ENCODE measurements around the gene GRWD1.

GRWD1 gene

DNA sequence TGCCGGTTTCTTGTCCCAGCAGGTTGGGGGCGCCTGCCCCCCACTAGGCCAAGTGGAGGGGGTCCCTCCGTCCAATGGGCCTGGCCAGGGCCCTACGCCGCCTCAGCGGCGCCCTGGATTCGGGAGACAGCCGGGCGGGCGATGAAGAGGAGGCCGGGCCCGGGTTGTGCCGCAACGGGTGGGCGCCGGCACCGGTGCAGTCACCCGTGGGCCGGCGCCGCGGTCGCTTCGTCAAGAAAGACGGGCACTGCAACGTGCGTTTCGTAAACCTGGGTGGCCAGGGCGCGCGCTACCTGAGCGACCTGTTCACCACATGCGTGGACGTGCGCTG, 15.8 kb downstream of the GRWD1 start:
- no peak for DNase-seq

DNA sequence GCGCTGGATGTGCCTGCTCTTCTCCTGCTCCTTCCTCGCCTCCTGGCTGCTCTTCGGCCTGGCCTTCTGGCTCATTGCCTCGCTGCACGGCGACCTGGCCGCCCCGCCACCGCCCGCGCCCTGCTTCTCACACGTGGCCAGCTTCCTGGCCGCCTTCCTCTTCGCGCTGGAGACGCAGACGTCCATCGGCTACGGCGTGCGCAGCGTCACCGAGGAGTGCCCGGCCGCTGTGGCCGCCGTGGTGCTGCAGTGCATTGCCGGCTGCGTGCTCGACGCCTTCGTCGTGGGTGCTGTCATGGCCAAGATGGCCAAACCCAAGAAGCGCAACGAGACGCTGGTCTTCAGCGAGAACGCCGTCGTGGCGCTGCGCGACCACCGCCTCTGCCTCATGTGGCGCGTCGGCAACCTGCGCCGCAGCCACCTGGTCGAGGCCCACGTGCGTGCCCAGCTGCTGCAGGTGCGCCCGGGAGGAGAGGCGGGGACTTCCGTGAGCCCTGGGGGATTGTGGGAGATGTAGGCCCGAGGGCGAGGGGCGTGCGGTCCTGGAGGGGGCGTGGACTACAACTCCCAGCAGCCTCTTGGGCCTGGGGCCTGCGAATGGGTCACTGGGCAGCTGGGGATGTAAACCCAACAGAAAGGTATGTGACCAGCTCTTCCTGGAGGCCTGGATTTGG, 16.3 kb downstream of the GRWD1 start:
- peak in 1 of 2 experiments; percentile 23 for DNase-seq

DNA sequence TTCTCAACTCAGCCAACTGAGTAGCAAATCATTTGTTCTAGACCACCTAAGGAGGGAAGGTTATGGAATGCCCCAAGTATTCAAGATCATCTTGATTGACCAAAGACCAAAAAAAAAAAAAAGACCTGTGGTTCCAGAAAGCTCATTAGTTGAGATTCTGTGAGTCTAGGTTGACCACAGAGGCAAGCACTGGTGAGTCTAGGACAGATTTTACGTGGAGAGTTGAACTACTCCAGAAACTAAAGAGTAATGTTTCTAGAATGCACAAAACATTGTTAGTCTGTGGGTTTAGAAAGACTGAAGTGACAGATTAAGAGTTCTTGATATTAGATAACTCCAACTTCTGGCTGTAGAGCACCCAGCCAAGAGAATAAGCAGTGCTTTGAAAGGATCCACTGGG, 19.4 kb downstream of the GRWD1 start:
- DNase-seq, result no peak

DNA sequence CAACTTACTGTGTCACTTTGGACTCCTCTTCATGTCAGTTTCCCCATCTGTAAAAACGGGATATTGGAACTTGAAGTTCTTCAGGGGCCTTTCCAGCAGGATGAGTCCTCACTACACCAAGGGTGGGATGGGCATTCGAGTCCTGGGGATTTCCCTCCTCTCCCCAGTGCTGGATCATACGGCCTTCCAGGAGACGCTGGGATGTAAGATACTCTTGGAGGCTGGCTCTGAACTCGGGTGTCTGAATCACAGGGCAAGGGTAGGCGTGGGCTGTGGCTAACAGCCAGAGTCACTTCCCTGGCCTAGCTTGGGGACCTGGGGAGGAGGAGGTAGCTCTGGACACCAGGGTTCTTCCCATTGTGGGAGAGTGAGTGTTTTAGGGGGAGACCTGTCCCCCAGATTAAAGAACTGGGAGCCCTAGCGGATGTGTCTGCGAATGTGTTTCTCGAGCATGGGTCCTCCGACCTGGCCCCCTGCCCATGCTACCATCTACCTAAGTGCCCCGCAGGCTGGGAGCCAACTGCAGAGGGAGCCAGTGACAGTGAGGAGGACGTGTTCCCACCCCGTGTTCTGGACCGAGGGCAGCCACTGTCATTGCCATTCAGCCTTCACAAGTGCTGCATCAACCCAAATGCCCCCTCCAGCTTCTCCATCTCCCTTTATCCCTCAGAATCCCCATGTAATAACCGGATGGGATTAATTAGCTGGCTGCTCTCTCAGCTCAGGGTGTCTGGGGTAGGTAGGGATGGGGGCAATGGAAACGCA, 21.0 kb downstream of the GRWD1 start:
- no peak for DNase-seq

DNA sequence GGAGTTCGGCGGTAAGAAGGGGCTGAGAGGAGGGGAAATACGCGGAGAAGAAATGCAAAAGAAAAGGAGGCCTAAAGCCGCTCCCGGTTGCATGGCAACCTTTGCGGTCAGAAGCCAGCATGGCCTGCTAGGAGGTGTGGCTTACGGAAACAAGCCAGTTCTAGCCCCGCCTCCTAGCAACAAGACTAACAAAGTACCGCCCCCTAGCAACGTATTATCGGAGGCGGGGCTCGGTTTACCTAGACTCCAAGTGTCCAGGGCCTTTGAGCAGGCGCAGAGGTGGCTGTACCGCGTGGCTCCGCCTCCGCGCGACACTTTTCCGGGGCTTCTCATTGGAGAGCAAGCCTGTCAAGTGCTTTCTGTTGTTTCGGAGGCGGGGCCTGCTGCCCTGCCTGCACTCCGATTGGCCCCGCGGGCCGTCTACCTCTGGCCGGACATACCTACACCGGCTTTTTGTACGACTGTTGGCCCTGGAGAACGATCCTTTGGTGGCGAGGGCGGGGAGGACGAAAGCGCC, 23.0 kb downstream of the GRWD1 start:
- peak; percentile 100 for DNase-seq

DNA sequence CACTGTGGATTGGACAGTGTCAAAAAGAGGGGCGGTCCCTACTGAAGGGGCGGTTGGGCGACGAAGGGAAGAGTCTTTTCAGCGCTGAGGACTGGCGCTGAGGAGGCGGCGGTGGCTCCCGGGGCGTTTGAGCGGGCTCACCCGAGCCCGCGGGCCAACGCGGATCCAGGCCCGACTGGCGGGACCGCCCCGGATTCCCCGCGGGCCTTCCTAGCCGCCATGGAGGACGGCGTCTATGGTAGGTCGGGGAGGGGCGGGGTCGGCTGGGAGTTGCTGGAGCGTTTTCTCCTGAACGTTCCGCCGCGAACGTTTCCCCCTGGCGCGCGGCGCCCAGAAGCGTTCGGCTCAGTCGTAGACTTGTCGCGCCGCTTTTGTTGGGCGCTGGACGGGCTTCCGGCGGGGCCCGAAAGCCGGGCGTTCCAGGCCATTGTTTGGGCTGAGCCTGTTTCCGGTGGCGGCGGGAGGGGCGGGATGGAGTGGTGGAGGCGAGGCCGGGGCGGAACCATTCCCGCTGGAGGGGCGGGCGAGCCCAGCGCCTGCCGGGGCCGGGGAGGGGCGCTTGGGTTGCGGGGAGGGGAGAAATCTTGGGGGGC, 23.6 kb downstream of the GRWD1 start, which contains the start of gene CYTH2:
TSS of gene CYTH2 (plus strand) at position 81 of the 593 bp plus-strand sequence. CDS start at position 220, 139 bp downstream.
- peak; percentile 82 for DNase-seq

DNA sequence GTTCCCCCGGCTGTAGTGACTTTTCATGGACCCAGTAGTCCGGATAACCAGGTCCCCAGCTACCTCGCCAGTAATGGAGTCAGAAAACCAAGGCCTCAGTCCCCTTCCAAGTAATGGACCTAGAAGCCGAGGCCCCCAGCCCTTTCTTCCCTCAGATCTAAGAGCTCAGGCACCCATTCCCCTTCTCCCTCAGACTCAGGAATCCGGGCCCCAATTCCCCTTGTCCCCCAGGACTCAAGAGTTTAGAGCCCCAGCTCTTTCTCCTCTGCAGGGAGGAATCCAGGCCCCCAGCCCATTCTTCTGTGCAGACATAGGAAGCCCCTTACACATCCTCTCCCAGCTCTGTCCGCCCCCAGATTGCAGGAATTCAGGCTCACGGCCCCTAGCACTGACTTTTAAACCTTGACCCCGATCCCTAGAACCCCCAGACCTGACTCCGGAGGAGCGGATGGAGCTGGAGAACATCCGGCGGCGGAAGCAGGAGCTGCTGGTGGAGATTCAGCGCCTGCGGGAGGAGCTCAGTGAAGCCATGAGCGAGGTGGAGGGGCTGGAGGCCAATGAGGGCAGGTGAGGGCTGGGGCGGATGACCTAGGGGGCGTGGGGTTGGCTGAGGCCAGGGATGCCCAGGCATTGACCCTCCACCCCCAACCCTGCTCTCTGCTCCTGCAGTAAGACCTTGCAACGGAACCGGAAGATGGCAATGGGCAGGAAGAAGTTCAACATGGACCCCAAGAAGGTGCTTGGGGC, 24.3 kb downstream of the GRWD1 start:
- DNase-seq, result no peak

DNA sequence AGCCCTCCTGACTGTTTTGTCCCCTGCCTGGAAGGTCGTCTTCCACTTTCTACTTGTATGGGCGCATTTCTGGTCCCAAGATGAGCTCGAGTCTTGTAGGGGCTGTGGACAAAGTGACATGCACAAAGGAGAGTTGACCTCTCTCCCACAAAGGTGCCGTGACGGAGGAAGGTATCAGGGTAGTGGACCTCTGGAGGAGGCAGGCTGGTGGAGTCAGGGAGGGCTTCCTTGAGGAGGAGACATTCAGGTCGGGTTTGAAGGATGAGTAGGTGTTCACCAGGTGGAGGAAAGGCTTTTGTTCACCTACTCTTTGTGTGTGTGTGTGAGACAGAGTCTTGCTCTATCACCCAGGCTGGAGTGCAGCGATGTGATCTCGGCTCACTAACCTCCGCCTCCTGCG, 25.1 kb downstream of the GRWD1 start:
- DNase-seq, result no peak

DNA sequence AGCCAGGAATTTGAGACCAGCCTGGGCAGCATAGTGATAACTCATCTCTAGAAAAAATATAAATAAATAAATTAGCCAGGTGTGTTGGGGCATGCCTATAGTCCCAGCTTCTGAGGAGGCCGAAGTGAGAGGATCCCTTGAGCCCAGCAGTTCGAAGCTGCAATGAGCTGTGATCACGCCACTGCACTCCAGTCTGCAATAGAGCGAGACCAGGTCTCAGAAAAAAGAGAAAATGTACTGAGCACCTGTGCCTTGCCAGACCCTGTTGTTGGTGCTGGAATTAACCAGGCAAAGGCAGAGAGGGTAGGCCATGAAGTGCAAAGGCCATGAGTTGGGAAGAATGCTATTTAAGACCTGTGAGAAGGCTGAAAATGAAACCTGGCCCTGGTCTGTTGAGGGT, 26.1 kb downstream of the GRWD1 start:
- DNase-seq, result no peak

DNA sequence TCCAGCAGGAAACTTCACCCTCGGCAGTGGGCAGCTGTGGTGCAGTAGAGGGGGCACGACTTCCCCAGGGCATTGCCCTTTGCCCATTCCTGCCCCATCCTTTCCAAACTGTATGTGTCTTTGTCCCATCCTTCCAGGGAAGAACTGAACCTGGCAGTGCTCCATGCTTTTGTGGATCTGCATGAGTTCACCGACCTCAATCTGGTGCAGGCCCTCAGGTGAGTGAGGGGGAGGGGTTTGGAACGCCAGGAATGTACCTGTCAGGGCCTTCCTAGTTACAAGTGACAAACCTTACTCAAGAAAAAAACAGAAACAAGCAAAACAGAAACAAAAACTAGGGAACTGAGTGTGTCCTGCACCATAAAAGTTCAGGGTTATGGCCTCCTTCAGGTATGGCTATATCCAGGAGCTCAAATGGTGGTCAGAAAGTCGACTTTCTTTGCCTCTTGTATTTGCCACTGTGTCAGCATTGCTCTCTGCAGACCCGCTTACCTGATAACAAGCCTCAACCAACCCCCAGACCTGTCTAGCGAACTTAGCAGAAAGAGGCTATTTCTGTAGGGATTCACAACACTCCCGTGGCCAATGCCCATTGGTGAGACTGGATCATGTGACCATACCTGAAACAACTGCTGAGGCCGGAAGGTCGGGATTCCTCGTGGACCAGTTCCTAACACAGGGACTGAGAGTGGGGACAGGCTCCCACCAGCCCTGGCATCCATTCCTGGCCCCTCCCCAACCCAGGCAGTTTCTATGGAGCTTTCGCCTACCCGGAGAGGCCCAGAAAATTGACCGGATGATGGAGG, 27.6 kb downstream of the GRWD1 start:
- DNase-seq, result no peak

DNA sequence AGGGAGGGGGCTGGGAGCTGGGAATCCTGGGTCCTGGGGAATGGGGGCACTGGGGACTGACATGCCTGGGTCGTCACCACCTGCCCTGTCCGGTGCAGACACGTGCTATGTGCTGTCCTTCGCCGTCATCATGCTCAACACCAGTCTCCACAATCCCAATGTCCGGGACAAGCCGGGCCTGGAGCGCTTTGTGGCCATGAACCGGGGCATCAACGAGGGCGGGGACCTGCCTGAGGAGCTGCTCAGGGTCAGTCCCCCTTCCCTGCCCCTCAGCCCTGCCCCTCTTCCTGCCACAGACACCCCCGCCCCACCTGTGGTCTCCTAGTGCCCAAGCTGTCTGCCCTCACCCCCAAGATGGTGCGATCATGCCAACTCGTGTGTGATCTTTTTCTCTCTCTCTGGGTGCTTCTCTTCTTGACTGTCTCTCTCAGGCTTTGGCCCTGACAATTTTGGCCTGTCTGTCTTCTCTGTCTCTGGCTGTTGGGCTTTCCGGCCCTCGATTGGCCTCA, 28.4 kb downstream of the GRWD1 start:
- no peak for DNase-seq

DNA sequence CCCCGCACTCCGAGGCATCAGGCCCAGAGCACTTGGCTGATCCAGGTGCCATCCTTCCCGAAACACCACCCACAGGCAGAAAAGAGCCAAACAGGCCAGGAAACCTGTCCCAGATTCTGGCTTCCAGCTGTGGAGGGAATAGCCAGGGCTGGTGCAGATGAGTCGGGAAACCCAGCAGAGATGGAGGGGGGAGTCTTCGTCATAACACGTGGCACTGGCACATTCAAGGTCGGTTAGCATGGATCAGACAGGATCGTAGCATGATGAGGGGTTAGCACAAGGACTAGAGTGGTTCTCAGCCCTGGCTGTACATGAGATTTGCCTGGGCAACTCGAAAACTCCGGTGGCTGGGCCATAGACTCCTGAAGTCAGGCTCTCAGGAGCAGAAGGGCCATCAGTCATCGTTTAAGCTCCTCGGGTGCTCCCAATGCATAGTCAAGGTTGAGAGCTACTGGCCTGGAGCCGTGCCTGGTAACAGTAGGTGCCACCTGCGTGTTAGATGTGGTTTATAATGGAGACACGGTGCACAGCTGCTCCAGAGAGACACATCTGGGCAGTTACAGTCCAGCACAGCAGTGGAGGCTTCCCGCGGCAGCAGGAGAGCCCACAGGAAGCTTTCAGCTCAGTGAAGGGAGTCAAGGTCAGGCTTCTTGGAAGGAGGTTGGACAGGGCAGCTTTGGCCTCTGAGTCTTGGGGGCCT, 29.7 kb downstream of the GRWD1 start:
- no peak for DNase-seq

DNA sequence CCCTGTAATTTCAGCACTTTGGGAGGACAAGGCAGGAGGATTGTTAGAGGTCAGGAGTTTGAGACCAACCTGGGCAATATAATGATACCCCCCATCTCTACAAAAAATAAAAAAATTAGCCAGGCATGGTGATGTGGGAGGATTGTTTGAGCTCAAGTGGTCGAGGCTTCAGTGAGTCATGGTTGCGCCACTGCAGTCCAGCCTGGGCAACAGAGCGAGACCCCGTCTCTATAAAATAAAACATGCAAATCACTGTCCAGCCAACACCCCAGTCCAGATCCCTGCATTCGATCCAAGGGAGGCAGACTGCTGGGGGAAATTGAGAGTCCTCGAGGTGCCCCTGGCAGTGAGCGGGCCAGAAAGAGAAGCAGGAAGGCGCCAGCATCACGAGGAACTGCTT, 30.4 kb downstream of the GRWD1 start:
- DNase-seq, result no peak

DNA sequence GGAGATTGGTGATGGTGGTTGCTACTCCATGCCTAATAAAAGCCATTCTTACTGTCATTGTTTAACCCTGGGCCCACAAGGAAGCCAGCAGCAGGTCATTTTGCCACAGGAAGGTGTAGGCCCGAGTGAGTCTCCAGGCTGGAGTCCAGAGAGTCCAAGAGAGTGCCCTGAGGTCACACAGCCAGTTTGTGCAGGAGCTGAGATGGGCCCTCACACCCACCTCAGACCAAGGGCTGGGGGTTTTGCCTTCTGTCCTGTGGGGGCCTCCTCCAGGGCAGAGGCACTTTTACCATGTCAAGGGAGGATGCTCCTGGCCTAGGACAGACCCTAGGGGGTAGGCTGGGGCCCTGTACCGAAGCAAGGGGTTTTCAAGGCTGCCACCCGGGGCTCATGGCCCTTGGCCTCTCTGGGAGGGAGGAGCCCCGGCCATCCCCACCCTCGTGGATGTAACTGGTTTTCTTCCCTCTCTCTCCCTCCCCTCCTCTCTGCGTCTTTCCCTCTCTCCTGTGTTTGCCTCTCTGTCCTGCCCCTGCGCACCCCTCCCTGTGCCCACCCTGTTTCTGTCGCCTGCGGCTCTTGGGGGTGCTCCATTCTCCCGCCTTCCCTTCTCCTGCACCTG, 31.4 kb downstream of the GRWD1 start:
- DNase-seq, result no peak

DNA sequence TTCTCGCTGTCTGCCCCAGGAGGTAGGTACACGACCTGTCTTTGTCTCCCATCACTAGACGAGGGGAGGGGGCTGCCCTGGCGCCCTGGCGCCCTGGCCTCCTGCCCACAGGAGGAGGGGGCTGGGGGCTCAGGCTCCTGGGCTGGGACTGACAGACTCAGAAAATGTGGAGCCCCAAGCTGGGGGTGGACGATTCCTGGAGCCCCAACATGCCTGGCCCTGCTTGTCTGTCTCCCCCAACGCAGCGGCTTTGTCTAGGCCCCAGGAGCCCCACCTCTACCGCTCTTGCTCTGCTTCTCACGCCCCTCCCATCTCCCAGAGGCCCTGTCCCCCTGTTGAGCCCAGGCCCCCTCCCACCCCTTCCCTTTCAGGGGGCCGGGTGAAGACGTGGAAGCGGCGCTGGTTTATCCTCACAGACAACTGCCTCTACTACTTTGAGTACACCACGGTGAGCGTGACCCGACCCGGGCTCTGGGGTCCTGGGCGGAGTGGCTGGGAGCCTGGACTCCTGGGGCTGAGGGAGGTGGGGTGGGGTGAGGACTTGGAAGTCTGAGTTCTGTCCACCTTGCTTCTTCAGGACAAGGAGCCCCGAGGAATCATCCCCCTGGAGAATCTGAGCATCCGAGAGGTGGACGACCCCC, 32.0 kb downstream of the GRWD1 start:
- DNase-seq, result no peak

DNA sequence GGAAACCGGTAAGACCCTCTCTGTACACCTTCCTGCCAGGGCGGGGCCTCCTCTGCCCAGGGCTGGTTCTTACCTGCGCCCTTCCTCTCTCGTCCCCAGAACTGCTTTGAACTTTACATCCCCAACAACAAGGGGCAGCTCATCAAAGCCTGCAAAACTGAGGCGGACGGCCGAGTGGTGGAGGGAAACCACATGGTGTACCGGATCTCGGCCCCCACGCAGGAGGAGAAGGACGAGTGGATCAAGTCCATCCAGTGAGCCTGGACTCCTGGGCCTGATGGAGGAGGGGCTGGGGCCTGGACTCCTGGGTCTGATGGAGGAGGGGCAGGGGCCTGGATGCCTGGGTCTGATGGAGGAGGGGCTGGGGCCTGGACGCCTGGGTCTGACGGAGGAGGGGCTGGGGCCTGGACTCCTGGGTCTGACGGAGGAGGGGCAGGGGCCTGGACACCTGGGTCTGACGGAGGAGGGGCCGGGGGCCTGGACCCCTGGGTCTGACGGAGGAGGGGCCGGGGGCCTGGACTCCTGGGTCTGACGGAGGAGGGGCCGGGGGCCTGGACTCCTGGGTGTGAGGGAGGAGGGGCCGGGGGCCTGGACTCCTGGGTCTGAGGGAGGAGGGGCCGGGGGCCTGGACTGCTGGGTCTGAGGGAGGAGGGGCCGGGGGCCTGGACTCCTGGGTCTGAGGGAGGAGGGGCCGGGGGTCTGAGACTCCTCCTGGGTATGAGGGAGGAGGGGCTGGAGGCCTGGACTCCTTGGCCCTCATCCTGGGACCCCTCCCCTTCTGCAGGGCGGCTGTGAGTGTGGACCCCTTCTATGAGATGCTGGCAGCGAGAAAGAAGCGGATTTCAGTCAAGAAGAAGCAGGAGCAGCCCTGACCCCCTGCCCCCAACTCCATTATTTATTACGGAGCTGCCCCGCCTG, 32.8 kb downstream of the GRWD1 start:
- no peak for DNase-seq

DNA sequence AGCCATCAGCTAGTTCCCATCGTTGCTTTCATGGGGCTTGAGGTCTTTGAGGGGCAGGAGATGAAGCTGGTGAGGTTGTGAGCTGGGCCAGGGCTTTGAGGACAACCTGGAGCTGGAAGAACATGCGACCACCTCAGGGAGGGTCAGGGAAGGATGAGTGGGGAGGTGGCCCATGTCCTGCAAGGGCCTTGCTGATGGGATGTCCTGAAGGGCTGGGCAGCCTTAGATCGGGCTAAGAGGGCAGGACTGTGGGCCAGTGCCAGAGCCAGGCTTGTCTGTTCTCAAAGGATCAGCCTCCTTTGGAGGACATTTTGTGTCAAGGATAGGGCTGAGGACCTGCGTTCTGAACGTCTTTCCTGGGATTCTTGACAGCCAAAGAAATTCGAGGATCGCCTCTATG, 33.9 kb downstream of the GRWD1 start:
- DNase-seq, result no peak

DNA sequence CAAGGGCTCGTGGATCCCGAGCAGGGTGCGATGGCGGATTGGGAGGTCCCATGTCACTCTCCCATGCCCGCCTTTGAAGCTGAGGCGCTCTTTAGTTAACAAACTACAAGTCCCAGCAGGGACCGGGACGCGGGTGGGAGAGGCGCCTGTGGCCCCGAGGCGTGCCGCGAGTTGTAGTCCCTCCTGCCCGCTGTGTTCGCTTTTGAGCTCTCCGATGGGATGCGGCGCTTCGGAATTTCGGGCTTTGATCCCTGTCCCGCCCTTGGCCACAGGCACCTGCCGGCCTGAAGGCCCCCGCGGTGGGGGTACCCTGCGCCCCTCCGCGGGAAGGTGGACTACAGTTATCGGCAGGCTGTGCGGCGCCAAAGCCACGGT, 34.4 kb downstream of the GRWD1 start:
- DNase-seq, result peak in 1 of 2 experiments; percentile 42

All from NCI-H1930 (cell line).